Subcutaneous adipose tissue (tissue), 4 donors: ENCODE measurements around the gene RAD51D. TPM values are rescaled to one million over a fixed set of nuclear protein-coding genes. Genes with fewer than 3 reads are reported as not detected.

Experiments used
- total RNA-seq, 4 donors: library from RNA; depleted of rRNA; stranded (reverse); fragments of >200 nt; gene quantifications; one replicate each; pipeline ENCODE4 v1.1.0, GENCODE V29; 2016
- TF ChIP-seq, protein P1 (sequence below): fragments of 450-650 bp; IDR thresholded peaks from one replicate; pipeline ENCODE4 v1.5.1; 2016; ENCODE audit warnings: low read depth, mild to moderate bottlenecking, control low read depth, antibody characterized with exemption, moderate library complexity

The RAD51D gene
- total RNA-seq, 4 donors from 2014 or later, result 2.6 to 16.2 (median 7.8) TPM

DNA sequence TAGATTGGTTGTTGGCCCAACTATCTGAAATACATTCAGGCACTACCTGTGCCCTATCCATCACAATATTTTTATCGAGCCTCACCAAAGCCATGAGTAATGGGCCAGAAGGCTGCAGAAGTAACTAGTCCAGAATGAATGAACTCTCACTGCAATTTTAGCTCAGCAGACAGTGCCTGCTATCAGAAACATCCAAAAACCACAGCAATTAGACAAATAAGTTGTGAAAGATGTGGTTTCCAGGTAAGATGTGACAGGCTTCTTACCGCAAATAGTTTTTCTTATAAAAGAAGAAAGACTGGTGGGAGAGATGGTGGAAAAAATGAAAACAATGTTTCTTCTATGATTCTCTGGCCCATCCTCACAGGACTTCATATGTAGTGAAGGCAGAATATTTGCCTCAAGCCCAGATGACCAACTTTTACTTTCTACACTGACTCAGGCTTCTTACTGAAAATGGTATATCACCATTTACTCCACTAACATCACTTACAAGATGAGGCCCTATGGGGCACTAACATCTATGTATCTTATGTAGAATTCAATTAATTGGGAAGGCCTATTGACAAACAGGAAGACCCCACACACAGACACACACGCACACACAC, 46.4 kb downstream of the RAD51D start:
- TF ChIP-seq, protein P1, sequence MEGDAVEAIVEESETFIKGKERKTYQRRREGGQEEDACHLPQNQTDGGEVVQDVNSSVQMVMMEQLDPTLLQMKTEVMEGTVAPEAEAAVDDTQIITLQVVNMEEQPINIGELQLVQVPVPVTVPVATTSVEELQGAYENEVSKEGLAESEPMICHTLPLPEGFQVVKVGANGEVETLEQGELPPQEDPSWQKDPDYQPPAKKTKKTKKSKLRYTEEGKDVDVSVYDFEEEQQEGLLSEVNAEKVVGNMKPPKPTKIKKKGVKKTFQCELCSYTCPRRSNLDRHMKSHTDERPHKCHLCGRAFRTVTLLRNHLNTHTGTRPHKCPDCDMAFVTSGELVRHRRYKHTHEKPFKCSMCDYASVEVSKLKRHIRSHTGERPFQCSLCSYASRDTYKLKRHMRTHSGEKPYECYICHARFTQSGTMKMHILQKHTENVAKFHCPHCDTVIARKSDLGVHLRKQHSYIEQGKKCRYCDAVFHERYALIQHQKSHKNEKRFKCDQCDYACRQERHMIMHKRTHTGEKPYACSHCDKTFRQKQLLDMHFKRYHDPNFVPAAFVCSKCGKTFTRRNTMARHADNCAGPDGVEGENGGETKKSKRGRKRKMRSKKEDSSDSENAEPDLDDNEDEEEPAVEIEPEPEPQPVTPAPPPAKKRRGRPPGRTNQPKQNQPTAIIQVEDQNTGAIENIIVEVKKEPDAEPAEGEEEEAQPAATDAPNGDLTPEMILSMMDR, result no peak

DNA sequence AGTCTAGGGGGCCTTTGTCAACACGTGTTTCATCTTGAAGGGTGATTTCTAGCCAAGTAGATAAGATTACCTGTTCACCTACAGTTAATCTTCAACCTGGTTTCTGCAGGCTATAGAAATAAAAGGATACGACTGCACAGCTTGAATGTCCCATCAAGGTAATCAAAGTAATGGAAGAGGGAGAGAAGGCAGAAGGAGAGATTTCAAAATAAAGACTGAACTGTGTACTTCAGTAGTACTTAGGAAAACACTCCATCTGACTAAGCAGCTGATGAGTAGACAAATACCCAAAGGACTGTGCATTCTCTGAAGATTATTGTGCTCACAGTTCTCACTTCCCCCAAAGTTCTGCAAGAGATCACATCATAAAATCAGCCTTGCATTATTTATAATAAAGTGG, 50.3 kb downstream of the RAD51D start:
- TF ChIP-seq, protein P1, result no peak

DNA sequence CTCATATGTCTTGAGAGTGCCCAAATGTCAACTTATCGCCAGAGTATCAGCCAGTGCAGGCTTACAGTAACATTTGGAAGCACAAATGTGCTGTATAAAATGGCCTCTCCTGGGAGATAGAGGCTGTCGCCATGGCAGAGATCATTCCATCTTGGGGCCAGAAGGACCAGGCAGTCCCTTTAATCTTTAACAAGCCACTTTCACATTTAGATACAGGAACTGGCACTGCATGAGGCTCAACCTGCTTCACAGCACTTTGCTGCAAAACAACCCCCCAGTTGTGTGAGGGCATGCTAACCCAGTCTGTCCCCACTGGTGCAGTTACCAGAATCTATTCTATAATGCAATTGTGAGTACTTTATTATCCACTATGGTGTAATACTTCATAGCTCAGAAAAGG, 51.4 kb downstream of the RAD51D start:
- TF ChIP-seq, protein P1, result no peak

DNA sequence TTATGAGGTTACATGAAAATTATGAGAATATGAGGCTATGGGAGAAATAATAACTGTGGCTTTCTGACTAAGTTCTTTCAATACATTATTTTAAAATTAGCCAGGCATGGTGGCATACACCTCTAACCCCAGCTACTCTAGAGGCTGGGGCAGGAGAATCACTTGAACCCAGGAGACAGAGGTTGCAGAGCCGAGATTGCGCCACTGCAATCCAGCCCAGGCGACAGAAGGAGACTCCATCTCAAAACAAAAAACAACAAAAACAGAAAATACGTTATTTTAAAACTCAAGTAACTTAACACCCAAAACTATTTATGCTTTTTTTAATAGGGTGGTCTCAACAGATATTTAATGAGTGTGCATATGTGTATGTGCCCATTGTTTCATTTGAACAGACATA, 53.8 kb downstream of the RAD51D start:
- TF ChIP-seq, protein P1, result no peak

DNA sequence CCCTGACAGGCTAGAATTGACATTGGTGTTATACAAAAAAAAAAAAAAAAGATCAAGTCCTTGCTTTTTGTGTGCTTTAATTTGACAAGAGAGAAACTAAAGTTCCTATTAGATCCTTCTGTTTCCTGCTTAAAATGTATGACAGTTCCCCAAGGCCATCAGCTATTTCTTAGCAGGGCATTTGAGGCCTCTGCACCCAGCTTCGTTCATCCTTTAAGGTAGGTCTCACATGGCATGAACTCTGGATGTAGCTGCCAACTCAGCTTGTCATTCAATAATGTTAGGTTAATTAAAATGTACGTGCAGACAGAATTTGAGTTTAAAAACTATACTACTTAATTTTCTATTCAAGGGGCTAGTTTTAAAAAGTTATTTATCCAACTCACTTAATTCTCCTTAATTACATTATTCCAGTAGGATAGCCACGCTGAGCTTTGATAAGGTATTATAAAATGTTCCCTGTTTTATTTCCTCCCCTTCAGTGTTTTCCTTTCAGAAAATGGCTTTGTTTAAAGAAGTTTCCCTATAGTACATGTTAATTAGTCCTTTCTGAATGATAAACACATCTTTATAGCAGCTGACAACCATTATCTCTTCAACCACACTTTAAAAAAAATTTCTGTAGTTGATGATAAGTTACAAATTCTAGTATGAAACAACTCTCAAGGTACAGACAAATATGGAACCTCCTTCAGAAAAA, 55.0 kb downstream of the RAD51D start:
- TF ChIP-seq, protein P1, result no peak

DNA sequence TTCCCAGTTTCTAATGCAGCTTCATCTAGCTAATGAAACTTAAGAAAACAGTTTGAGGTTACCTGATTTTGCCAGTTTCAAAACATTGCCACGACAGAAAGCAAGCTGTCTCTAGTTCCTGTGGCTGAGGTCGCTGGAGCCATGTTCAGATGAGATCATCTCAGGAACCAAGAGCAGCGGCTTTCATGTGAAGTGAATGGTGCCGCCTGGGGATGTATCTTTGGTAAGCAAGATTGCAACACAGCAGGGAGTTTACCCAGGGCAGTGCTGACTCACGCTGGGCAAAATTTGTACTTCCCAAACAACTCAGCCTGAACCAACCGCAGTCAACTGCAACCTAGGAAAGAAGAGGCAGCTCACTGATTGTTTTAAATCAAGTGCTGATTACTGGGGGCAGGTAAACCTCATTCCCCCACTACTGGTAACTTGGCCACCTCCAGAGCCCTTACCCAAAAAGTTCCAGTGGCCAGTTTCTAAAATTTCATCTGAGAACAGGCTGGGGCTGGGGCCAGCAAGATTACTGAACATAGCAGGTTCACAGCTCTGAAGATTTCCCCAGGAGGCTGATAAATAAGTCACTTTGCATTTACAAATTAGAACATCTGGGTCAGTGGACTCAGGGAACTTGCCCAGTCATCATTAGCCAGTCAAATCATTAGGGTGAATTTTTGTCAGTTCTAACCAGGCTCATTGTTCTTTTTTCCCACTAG, 56.0 kb downstream of the RAD51D start, which contains the start of gene RFFL:
TSS of gene RFFL (minus strand) at position 194 of the 710 bp plus-strand sequence. CDS start 37,154 bp downstream, outside the sequence.
- TF ChIP-seq, protein P1, result no peak

DNA sequence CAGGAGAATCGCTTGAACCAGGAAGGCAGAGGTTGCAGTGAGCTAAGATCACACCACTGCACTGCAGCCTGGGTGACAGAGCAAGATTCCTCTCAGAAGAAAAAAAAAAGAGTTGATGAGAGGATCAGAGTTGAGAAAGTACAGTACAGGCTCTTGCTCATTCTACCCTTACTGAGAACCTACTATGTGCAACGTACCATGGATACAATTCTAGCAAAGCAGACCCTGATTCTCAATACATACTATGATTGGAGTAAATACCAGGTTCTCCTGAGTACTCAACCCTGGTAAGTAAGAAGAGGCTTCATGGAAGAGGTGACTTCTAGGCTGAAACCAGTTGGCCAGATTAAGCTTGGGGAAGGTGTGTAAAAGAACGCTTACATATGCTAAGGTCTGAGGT, 57.4 kb downstream of the RAD51D start:
- TF ChIP-seq, protein P1, result no peak
